ENCODE measurements around the gene SDF2.

GRCh38 chr17:28610376-28610775, 51.3 kb downstream of the SDF2 start:
- TF ChIP-seq, protein P1, sequence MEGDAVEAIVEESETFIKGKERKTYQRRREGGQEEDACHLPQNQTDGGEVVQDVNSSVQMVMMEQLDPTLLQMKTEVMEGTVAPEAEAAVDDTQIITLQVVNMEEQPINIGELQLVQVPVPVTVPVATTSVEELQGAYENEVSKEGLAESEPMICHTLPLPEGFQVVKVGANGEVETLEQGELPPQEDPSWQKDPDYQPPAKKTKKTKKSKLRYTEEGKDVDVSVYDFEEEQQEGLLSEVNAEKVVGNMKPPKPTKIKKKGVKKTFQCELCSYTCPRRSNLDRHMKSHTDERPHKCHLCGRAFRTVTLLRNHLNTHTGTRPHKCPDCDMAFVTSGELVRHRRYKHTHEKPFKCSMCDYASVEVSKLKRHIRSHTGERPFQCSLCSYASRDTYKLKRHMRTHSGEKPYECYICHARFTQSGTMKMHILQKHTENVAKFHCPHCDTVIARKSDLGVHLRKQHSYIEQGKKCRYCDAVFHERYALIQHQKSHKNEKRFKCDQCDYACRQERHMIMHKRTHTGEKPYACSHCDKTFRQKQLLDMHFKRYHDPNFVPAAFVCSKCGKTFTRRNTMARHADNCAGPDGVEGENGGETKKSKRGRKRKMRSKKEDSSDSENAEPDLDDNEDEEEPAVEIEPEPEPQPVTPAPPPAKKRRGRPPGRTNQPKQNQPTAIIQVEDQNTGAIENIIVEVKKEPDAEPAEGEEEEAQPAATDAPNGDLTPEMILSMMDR (conservative IDR thresholded peaks at IDR 0.05; ENCODE audit: low read depth, low read length) = no peak
- TF ChIP-seq BHLHE40 (IDR thresholded peaks at IDR 0.05; ENCODE audit: low read depth, low read length) = no peak
- TF ChIP-seq, protein P2, sequence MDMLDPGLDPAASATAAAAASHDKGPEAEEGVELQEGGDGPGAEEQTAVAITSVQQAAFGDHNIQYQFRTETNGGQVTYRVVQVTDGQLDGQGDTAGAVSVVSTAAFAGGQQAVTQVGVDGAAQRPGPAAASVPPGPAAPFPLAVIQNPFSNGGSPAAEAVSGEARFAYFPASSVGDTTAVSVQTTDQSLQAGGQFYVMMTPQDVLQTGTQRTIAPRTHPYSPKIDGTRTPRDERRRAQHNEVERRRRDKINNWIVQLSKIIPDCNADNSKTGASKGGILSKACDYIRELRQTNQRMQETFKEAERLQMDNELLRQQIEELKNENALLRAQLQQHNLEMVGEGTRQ (IDR thresholded peaks at IDR 0.05; ENCODE audit: low read depth, low read length) = no peak
- TF ChIP-seq RFX5 (IDR thresholded peaks at IDR 0.05; ENCODE audit: low read depth, low read length) = no peak
- no peak for TF ChIP-seq RCOR1 (IDR thresholded peaks at IDR 0.05; ENCODE audit: insufficient replicate concordance, low read length)
- no peak for TF ChIP-seq CEBPB (IDR thresholded peaks at IDR 0.05; ENCODE audit: low read depth, low read length)
- TF ChIP-seq POLR2A (IDR thresholded peaks at IDR 0.05; ENCODE audit: low read depth, low read length) = no peak
- TF ChIP-seq FOS (IDR thresholded peaks at IDR 0.05; ENCODE audit: low read depth, low read length) = no peak
- no peak for TF ChIP-seq CHD1 (IDR thresholded peaks at IDR 0.05; ENCODE audit: low read depth, low read length)
- TF ChIP-seq MXI1 (IDR thresholded peaks at IDR 0.05; ENCODE audit: borderline replicate concordance, low read depth, low read length) = no peak
